ENCODE measurements around the gene PDZD7. TPM values are rescaled to one million over a fixed set of nuclear protein-coding genes. Genes with fewer than 3 reads are reported as not detected.

PDZD7 gene
- total and polyA plus RNA-seq, 4 donors, result 0.06 to 0.09 (median 0.07) TPM; not detected in 1

DNA sequence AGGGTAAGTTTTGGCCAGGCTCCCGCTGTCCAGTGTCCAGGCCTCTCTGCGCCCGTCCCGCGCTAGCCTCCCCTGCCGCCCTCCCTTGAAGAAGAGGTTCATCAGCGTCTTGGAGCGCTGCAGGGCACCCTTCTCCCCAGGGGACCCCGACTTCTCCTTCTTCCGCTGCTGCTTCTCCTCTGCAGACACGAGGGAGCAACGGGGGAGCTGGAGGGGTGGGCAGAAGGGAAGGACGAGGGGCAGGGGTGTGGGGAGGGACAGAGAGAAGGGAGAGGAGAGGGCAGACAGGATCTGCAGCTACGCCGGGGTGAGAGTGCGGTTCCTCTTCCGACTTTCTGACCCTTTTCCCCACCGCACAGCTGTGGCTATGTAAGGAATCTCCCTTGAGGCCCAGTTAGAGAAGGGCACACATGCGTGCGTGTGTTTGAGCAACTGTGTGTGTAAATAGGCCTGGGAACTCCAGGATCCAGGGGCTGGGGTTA lies 12.8 kb downstream of the PDZD7 start:
- WGBS, result 67% methylated on average over 20 of the region's 20 CpGs
- Histone ChIP-seq H3K36me3 (ENCODE audit: control insufficient read depth in 4 of 4, insufficient read depth in 3 of 4, low read depth in 1 of 4, low read length in 3 of 4) (no peaks in the 10 kb centered on the region), H3K9ac (ENCODE audit: low read depth in 1 of 2, low read length in 2 of 2) (no peak overlapping the region), H3K4me3 (ENCODE audit: low read depth in 1 of 3, low read length in 3 of 3) (no peak overlapping the region), H3K27ac (ENCODE audit: low read depth in 1 of 2, low read length in 2 of 2) (no peak overlapping the region), H3K27me3 (ENCODE audit: control insufficient read depth in 4 of 4, insufficient read depth in 4 of 4, low read length in 3 of 4) (peaks cover 0 to 2% (median under 1%) of the 10 kb centered on the region in 4 donors), H3K4me1 (ENCODE audit: control insufficient read depth in 4 of 4, insufficient read depth in 4 of 4, low read length in 3 of 4) (peaks cover under 1 to 6% (median 2%) of the 10 kb centered on the region in 4 donors), H3K9me3 (ENCODE audit: control insufficient read depth in 4 of 4, low read length in 3 of 4) (no peaks in the 10 kb centered on the region)
- no peak for TF ChIP-seq HNF4A (conservative IDR thresholded peaks at IDR 0.05)
- TF ChIP-seq JUND (IDR thresholded peaks at IDR 0.05), result no peak
- no peak for TF ChIP-seq HNF4G (IDR thresholded peaks at IDR 0.05)
- DNase-seq (ENCODE audit: low spot score), result no peak

GRCh38 chr10:101016814-101017213 lies 14.1 kb downstream of the PDZD7 start:
- Histone ChIP-seq H3K27ac (ENCODE audit: low read depth in 1 of 2, low read length in 2 of 2) (no peak overlapping the region), H3K4me1 (ENCODE audit: control insufficient read depth in 4 of 4, insufficient read depth in 4 of 4, low read length in 3 of 4) (peaks cover 2 to 13% (median 3%) of the 10 kb centered on the region in 4 donors), H3K36me3 (ENCODE audit: control insufficient read depth in 4 of 4, insufficient read depth in 3 of 4, low read depth in 1 of 4, low read length in 3 of 4) (no peaks in the 10 kb centered on the region), H3K9ac (ENCODE audit: low read depth in 1 of 2, low read length in 2 of 2) (no peak overlapping the region), H3K4me3 (ENCODE audit: low read depth in 1 of 3, low read length in 3 of 3) (no peak overlapping the region), H3K9me3 (ENCODE audit: control insufficient read depth in 4 of 4, low read length in 3 of 4) (no peaks in the 10 kb centered on the region), H3K27me3 (ENCODE audit: control insufficient read depth in 4 of 4, insufficient read depth in 4 of 4, low read length in 3 of 4) (peaks cover 0 to 2% (median under 1%) of the 10 kb centered on the region in 4 donors)
- WGBS, result 84% methylated on average over 5 of the region's 5 CpGs
- TF ChIP-seq, protein P1, sequence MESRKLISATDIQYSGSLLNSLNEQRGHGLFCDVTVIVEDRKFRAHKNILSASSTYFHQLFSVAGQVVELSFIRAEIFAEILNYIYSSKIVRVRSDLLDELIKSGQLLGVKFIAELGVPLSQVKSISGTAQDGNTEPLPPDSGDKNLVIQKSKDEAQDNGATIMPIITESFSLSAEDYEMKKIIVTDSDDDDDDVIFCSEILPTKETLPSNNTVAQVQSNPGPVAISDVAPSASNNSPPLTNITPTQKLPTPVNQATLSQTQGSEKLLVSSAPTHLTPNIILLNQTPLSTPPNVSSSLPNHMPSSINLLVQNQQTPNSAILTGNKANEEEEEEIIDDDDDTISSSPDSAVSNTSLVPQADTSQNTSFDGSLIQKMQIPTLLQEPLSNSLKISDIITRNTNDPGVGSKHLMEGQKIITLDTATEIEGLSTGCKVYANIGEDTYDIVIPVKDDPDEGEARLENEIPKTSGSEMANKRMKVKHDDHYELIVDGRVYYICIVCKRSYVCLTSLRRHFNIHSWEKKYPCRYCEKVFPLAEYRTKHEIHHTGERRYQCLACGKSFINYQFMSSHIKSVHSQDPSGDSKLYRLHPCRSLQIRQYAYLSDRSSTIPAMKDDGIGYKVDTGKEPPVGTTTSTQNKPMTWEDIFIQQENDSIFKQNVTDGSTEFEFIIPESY (IDR thresholded peaks at IDR 0.05), result no peak
- no peak for TF ChIP-seq FOXA2 (IDR thresholded peaks at IDR 0.05)
- no peak for TF ChIP-seq RXRA (IDR thresholded peaks at IDR 0.05)
- no peak for TF ChIP-seq SP1 (IDR thresholded peaks at IDR 0.05)
- TF ChIP-seq HNF4A (conservative IDR thresholded peaks at IDR 0.05), result no peak
- no peak for TF ChIP-seq RAD21 (IDR thresholded peaks at IDR 0.05)
- no peak for TF ChIP-seq JUND (IDR thresholded peaks at IDR 0.05)
- no peak for TF ChIP-seq ATF3 (IDR thresholded peaks at IDR 0.05)
- TF ChIP-seq NR2F2 (IDR thresholded peaks at IDR 0.05), result no peak
- TF ChIP-seq HNF4G (IDR thresholded peaks at IDR 0.05), result no peak
- TF ChIP-seq EGR1 (IDR thresholded peaks at IDR 0.05; ENCODE audit: low read depth in 2 of 2), result no peak
- TF ChIP-seq, protein P2, sequence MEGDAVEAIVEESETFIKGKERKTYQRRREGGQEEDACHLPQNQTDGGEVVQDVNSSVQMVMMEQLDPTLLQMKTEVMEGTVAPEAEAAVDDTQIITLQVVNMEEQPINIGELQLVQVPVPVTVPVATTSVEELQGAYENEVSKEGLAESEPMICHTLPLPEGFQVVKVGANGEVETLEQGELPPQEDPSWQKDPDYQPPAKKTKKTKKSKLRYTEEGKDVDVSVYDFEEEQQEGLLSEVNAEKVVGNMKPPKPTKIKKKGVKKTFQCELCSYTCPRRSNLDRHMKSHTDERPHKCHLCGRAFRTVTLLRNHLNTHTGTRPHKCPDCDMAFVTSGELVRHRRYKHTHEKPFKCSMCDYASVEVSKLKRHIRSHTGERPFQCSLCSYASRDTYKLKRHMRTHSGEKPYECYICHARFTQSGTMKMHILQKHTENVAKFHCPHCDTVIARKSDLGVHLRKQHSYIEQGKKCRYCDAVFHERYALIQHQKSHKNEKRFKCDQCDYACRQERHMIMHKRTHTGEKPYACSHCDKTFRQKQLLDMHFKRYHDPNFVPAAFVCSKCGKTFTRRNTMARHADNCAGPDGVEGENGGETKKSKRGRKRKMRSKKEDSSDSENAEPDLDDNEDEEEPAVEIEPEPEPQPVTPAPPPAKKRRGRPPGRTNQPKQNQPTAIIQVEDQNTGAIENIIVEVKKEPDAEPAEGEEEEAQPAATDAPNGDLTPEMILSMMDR (IDR thresholded peaks at IDR 0.05; ENCODE audit: low read depth, low read length, missing input control), result no peak
- no peak for TF ChIP-seq MAX (IDR thresholded peaks at IDR 0.05)
- TF ChIP-seq TAF1 (conservative IDR thresholded peaks at IDR 0.05), result no peak
- TF ChIP-seq YY1 (IDR thresholded peaks at IDR 0.05), result no peak
- no peak for TF ChIP-seq REST (IDR thresholded peaks at IDR 0.05)
- no peak for TF ChIP-seq GABPA (IDR thresholded peaks at IDR 0.05 in 1 of 2, conservative IDR thresholded peaks at IDR 0.05 in 1 of 2)
- TF ChIP-seq FOXA1 (IDR thresholded peaks at IDR 0.05), result no peak
- no peak for DNase-seq (ENCODE audit: low spot score)
